Uterus (tissue), 4 donors: ENCODE data around the gene TGFB1. TPM values are rescaled to one million over a fixed set of nuclear protein-coding genes. Genes with fewer than 3 reads are reported as not detected.

ENCODE experiments used
- DNase-seq, 2 donors: peaks; one replicate each; pipeline ENCODE4 v3.0.0-alpha.2; 2019 to 2020
- H3K27ac ChIP-seq, 2 donors: fragments of 200-600 bp; sonication (generic); 1 replicate in 1 of 2; 2 replicates in 1 of 2; pipeline ENCODE4 v1.5.1; 2016 to 2018
- H3K27me3 ChIP-seq, 2 donors: fragments of 200-600 bp; sonication (generic); one replicate each; pipeline ENCODE4 v1.5.1; 2018 to 2019; ENCODE audit warnings: control low read depth in 1 of 2
- H3K36me3 ChIP-seq, 2 donors: fragments of 200-600 bp; sonication (generic); one replicate each; pipeline ENCODE4 v1.5.1; 2019; ENCODE audit warnings: control low read depth in 1 of 2
- H3K4me1 ChIP-seq, 2 donors: fragments of 200-600 bp; sonication (generic); one replicate each; pipeline ENCODE4 v1.5.1; 2018 to 2019; ENCODE audit warnings: control low read depth in 1 of 2
- H3K4me3 ChIP-seq, 2 donors: fragments of 200-600 bp; sonication (generic); 1 replicate in 1 of 2; 2 replicates in 1 of 2; pipeline ENCODE4 v1.5.1; 2018 to 2019; ENCODE audit warnings: mild to moderate bottlenecking in 1 of 2
- H3K9me3 ChIP-seq, 2 donors: fragments of 200-600 bp; sonication (generic); one replicate each; pipeline ENCODE4 v1.5.1; 2019; ENCODE audit warnings: control low read depth in 1 of 2
- CTCF ChIP-seq, 4 experiments: fragments of 200-600 bp in 2 of 4; fragments of 450-650 bp in 2 of 4; sonication (generic) in 2 of 4; IDR thresholded peaks; one replicate each; pipeline ENCODE4 v1.5.1; 2016 to 2019; ENCODE audit warnings: antibody characterized with exemption in 4 of 4, mild to moderate bottlenecking in 2 of 4, moderate library complexity in 1 of 4
- POLR2A ChIP-seq, 2 donors: fragments of 450-650 bp; IDR thresholded peaks; one replicate each; pipeline ENCODE4 v1.6.1; 2016; ENCODE audit warnings: antibody characterized with exemption in 2 of 2, mild to moderate bottlenecking in 1 of 2, moderate library complexity in 1 of 2
- intact Hi-C: fragments of 100-400 bp; cut with DNase I; formaldehyde crosslinking; loops from one replicate; pipeline ENCODE4 v1.15.1; 2023; ENCODE audit warnings: low total_unique reads
- total RNA-seq, 4 donors: library from RNA; depleted of rRNA in 3 of 4; stranded (reverse); fragments of >200 nt in 3 of 4; gene quantifications; one replicate each; pipeline versions ENCODE4 v1.1.0 to v1.2.4, GENCODE V29; 2014 to 2023
- donor health status: DM: yes; HTN: yes; CAD: no.

Gene TGFB1
- total RNA-seq, 4 donors from 2014 or later = 6.7 to 61.7 (median 15.7) TPM

GRCh38 chr19:41369769-41370168 is 16.0 kb upstream of the TGFB1 start:
- DNase-seq = no peak
- Histone ChIP-seq H3K4me3 (no peak overlapping the region), H3K36me3 (no peaks in the 10 kb centered on the region), H3K27ac (no peak overlapping the region), H3K9me3 (no peaks in the 10 kb centered on the region), H3K4me1 (no peaks in the 10 kb centered on the region), H3K27me3 (no peaks in the 10 kb centered on the region)
- intact Hi-C loops = no loop called here
- TF ChIP-seq POLR2A (IDR thresholded peaks at IDR 0.05) (no peak), CTCF (IDR thresholded peaks at IDR 0.05) (no peak)

DNA sequence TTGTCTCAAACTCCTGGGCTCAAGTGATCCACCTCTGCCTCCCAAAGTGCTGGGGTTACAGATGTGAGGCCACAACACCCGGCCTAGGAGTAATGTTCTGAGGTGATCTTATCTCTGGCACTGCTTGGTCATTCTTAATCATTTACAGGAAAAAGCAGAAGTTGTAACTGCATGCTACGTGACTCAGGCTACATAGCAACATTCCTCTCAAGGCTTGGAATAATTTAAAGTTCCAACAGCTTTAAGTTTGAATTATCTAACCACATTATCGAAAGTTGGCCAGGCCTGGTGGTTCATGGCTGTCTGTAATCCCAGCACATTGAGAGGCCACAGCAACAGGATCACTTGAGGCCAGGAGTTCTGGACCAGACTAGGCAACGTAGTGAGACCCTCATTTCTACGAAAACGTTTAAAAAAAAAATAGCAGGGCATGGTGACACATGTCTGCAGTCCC is 14.2 kb upstream of the TGFB1 start:
- H3K4me3 ChIP-seq = no peak overlapping the region
- no peak for DNase-seq
- no peaks in the 10 kb centered on the region for H3K9me3 ChIP-seq
- intact Hi-C loops = no loop called here
- TF ChIP-seq POLR2A (IDR thresholded peaks at IDR 0.05) = no peak
- TF ChIP-seq CTCF (IDR thresholded peaks at IDR 0.05) = no peak
- no peaks in the 10 kb centered on the region for H3K36me3 ChIP-seq
- H3K4me1 ChIP-seq = no peaks in the 10 kb centered on the region
- H3K27ac ChIP-seq = no peak overlapping the region
- no peaks in the 10 kb centered on the region for H3K27me3 ChIP-seq

DNA sequence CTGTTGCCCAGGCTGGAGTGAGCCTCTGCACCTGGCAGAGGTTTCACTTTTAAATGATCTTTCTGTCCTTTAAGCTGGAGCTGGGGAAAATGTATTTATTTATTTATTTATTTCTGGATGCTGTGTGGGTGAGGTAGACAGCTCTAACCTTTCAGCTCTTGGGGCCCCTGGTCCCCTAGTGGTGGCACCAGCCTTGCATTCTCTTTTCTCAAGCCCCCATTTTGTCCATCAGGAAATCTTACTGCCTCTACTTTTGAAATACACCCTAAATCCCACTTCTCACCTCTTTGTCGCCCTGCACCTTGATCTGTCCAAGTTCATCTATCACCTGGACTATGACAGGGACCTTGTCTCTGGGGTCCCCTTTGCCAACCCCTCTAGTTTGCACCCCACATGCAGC is 12.4 kb upstream of the TGFB1 start:
- no peaks in the 10 kb centered on the region for H3K27me3 ChIP-seq

DNA sequence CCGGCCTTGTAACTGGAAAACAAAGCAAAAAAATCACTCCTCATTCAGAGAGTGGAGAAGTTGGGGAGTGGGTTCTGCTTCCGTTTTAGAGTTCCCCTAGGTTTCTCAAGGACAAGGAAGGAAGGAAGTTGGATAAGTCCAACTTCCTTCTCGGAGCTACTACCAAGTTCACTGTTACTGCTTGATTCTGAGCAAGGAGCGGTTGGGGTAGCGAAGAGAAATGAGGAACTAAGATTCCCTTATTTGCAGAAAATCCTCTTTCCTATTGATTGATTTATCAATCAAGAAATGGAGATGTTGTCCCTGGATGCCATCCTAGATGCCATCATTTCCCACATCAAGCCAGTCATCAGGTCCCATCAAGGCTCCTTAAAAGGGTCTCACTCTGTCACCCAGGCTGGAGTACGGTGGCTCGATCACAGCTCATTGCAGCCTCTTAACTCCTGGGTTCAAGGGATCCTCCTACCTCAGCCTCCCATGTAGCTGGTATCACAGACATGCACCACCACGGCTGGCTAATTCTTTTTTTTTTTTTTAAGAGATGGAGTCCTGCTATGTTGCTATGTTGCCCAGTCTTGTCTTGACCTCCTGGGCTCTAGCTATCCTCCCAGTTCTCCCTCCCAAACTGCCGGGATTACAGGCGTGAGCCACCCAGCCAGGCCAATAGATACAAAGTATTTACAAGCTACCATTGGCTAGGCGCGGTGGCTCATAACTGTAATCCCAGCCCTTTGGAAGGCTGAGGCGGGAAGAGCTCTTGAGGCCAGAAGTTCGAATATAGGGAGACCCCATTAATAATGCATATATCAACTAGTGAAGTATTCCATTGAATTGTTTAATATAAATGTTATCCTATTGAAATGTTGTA is 11.0 kb upstream of the TGFB1 start:
- Histone ChIP-seq H3K36me3 (no peaks in the 10 kb centered on the region), H3K4me3 (peak overlapping the region; percentile 74 to 76), H3K27ac (peak overlapping the region; percentile 99), H3K9me3 (no peaks in the 10 kb centered on the region), H3K4me1 (no peaks in the 10 kb centered on the region), H3K27me3 (no peaks in the 10 kb centered on the region)
- intact Hi-C loops = no loop called here
- DNase-seq = no peak
- TF ChIP-seq CTCF (IDR thresholded peaks at IDR 0.05) (no peak), POLR2A (IDR thresholded peaks at IDR 0.05) (no peak)

More for the DNA sequence above, 12.4 kb upstream of the TGFB1 start:
- TF ChIP-seq CTCF (IDR thresholded peaks at IDR 0.05) = no peak
- no peak for TF ChIP-seq POLR2A (IDR thresholded peaks at IDR 0.05)
- Histone ChIP-seq H3K4me1 (no peaks in the 10 kb centered on the region), H3K9me3 (no peaks in the 10 kb centered on the region), H3K36me3 (no peaks in the 10 kb centered on the region), H3K4me3 (no peak overlapping the region), H3K27ac (no peak overlapping the region)
- no peak for DNase-seq
- intact Hi-C loops = no loop called here

DNA sequence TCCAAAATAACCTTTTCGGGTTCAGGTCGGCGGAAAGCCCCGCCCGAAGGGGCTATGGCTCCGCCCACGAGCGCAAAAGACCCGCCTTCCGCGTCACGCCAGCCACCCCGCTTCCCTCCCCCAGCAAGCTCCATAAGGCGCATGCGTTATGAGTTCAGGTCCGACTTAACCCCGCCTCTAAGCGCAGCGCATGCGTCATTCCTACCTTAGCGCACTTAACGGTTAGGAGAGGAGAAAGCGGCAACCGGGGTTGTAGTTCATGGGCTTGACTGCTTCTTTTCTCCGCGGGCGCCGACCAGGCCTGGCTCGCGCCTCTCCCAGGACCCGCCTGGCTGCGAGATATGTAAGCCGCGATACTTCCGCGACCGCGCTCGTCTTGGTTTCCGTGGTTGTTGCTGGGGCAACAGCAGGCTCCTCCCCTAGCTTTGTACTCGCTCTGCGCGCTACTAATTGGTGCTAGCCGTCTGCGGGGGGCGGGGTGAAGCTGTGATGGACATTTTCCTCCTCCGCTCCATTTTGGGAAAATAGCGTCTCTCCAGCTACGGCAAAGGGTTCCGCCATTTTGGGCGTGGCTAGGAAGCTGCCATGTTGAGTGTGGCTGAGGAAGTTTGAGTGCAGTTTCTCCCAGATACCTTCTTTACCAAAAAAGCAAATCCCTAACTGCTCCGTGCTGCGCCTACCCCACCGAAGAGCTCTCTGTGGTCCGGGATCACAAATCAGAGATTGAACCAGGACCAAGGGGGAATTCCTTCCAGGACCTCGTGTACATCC is 10.2 kb upstream of the TGFB1 start, which contains the start of gene B9D2:
Gene B9D2, minus strand, starts transcription at position 397 of the 771 bp plus-strand sequence. CDS start 630 bp downstream, outside the sequence.
- no peaks in the 10 kb centered on the region for H3K9me3 ChIP-seq
- intact Hi-C loops = no loop called here
- DNase-seq = peak; percentile 98 to 99

More for the DNA sequence above, 10.2 kb upstream of the TGFB1 start, which contains the start of gene B9D2:
- H3K27ac ChIP-seq = peak within 1 kb of the TSS; percentile 99
- H3K4me3 ChIP-seq = peak within 1 kb of the TSS; percentile 74 to 76
- H3K4me1 ChIP-seq = no peaks in the 10 kb centered on the region
- H3K36me3 ChIP-seq = no peaks in the 10 kb centered on the region
- peak; percentile 54 to 81 for TF ChIP-seq POLR2A (IDR thresholded peaks at IDR 0.05)
- peak in 1 of 4 experiments; percentile 13 for TF ChIP-seq CTCF (IDR thresholded peaks at IDR 0.05)
- no peaks in the 10 kb centered on the region for H3K27me3 ChIP-seq
